A673 (cell line): ENCODE data around the gene ATP7B. TPM values are rescaled to one million over a fixed set of nuclear protein-coding genes. Genes with fewer than 3 reads are reported as not detected.

ENCODE experiments used
- BruUV-seq: library from RNA; stranded (reverse); fragments of 400-500 nt; replicated peaks from 2 replicates; lab custom pipeline; 2021; lab: Mats Ljungman, UMichigan
- CTCF ChIA-PET: fragments of 300-600 bp; sonication (Branson Sonifier 250); formaldehyde crosslinking; loops from one replicate; lab custom pipeline; 2022; ENCODE audit warnings: antibody characterized with exemption; lab: Charles Lee
- POLR2A ChIA-PET: fragments of 300-600 bp; sonication (Branson Sonifier 250); formaldehyde crosslinking; loops from one replicate; lab custom pipeline; 2022; ENCODE audit warnings: antibody characterized with exemption; ENCODE audit not compliant: low non-redundant PET; lab: Charles Lee
- DNase-seq: peaks from one replicate; pipeline ENCODE4 v3.0.0-alpha.2; 2015; ENCODE audit warnings: low spot score
- H3K27ac ChIP-seq: fragments of 200-600 bp; sonication (generic); 2 replicates; pipeline ENCODE4 v1.5.1; 2016; ENCODE audit warnings: mixed run types, low read depth, mild to moderate bottlenecking, mixed read lengths, antibody characterized with exemption, low read length; ENCODE audit not compliant: poor library complexity, severe bottlenecking
- H3K27me3 ChIP-seq: fragments of 200-600 bp; sonication (generic); replicated peaks from 2 replicates; pipeline ENCODE4 v1.6.1; 2017; ENCODE audit warnings: mixed run types, low read depth, mild to moderate bottlenecking, mixed read lengths, antibody characterized with exemption, low read length; ENCODE audit not compliant: insufficient read depth, poor library complexity
- H3K36me3 ChIP-seq: fragments of 200-600 bp; sonication (generic); 2 replicates; pipeline ENCODE4 v1.6.1; 2016; ENCODE audit warnings: mixed run types, mild to moderate bottlenecking, mixed read lengths, antibody characterized with exemption, low read length; ENCODE audit not compliant: insufficient read depth, poor library complexity, severe bottlenecking
- H3K4me1 ChIP-seq: fragments of 200-600 bp; sonication (generic); 2 replicates; pipeline ENCODE4 v1.6.1; 2017; ENCODE audit warnings: mixed run types, mild to moderate bottlenecking, mixed read lengths, antibody characterized with exemption, low read length; ENCODE audit not compliant: insufficient read depth, poor library complexity, severe bottlenecking
- H3K4me3 ChIP-seq: fragments of 200-600 bp; sonication (generic); 2 replicates; pipeline ENCODE4 v1.5.1; 2016; ENCODE audit warnings: low read depth, mixed run types, mild to moderate bottlenecking, mixed read lengths, low read length; ENCODE audit not compliant: poor library complexity, severe bottlenecking
- H3K9me3 ChIP-seq: fragments of 200-600 bp; sonication (generic); 2 replicates; pipeline ENCODE4 v1.6.1; 2016; ENCODE audit warnings: mixed run types, low read depth, mild to moderate bottlenecking, mixed read lengths, antibody characterized with exemption, low read length; ENCODE audit not compliant: poor library complexity, severe bottlenecking
- CTCF ChIP-seq: fragments of 300-800, 200-600 bp; sonication (generic); conservative IDR thresholded peaks from 2 replicates; pipeline ENCODE4 v1.5.1; 2017; ENCODE audit warnings: low read depth, mild to moderate bottlenecking, antibody characterized with exemption, low read length, moderate library complexity, mixed read lengths
- EZH2 ChIP-seq: fragments of 200-600 bp; sonication (generic); IDR thresholded peaks from 2 replicates; pipeline ENCODE4 v1.6.1; 2017; ENCODE audit warnings: borderline replicate concordance, low read depth, mild to moderate bottlenecking, mixed read lengths, antibody characterized with exemption, low read length; ENCODE audit not compliant: poor library complexity, severe bottlenecking
- intact Hi-C: fragments of 100-400 bp; cut with micrococcal nuclease; formaldehyde crosslinking; loops from one replicate; pipeline ENCODE4 v1.10.0; 2022; ENCODE audit not compliant: unreplicated experiment
- total RNA-seq: library from RNA; stranded (reverse); gene quantifications from 2 replicates; pipeline ENCODE4 v1.2.3, GENCODE V29; 2021

ATP7B gene
- total RNA-seq, 1 experiment from 2014 or later, result 2.9 TPM

- ChIA-PET CTCF (no interaction called here), POLR2A (no interaction called here)
- no peaks in the 10 kb centered on the region for H3K9me3 ChIP-seq
- intact Hi-C loops, result no loop called here
- peaks cover 19% of the 10 kb centered on the region for H3K27me3 ChIP-seq
- no peaks in the 10 kb centered on the region for H3K36me3 ChIP-seq
- H3K4me1 ChIP-seq, result no peaks in the 10 kb centered on the region
- no peak overlapping the region for H3K4me3 ChIP-seq
- no peak overlapping the region for H3K27ac ChIP-seq
- no TSS peak for BruUV-seq
- TF ChIP-seq CTCF, result no peak
- TF ChIP-seq EZH2, result no peak
- DNase-seq, result no peak
These were observed 5.3 kb downstream of the ATP7B start for GRCh38 chr13:52005841-52006522.

- no peaks in the 10 kb centered on the region for H3K4me1 ChIP-seq
- ChIA-PET CTCF (no interaction called here), POLR2A (no interaction called here)
- no peaks in the 10 kb centered on the region for H3K9me3 ChIP-seq
- H3K4me3 ChIP-seq, result no peak overlapping the region
- H3K36me3 ChIP-seq, result no peaks in the 10 kb centered on the region
- H3K27me3 ChIP-seq, result peaks cover 5% of the 10 kb centered on the region
- H3K27ac ChIP-seq, result no peak overlapping the region
- DNase-seq, result no peak
- BruUV-seq, result no TSS peak
- 0 out of 2 replicates have a peak, but pooled peaks have one; percentile 13 for TF ChIP-seq CTCF
- no peak for TF ChIP-seq EZH2
- intact Hi-C loops, result loop anchor here (5.0 kb wide), 1 partner anchor 198 kb away; no protein-coding TSS in a partner anchor
These were observed 6.6 kb downstream of the ATP7B start for GRCh38 chr13:52004511-52005170.

GRCh38 chr13:52003541-52003940, 7.7 kb downstream of the ATP7B start:
- Histone ChIP-seq H3K9me3 (no peaks in the 10 kb centered on the region), H3K4me3 (no peak overlapping the region), H3K27ac (no peak overlapping the region), H3K36me3 (no peaks in the 10 kb centered on the region), H3K4me1 (no peaks in the 10 kb centered on the region), H3K27me3 (no peaks in the 10 kb centered on the region)
- TF ChIP-seq EZH2 (no peak), CTCF (no peak)
- ChIA-PET CTCF (no interaction called here), POLR2A (no interaction called here)
- intact Hi-C loops, result loop anchor here (5.0 kb wide), 1 partner anchor 199 kb away; no protein-coding TSS in a partner anchor
- DNase-seq, result no peak
- BruUV-seq, result no TSS peak
